SU-DHL-6 (cell line): ENCODE measurements around the gene SKA1.
"Not testable (repeated sequence)": the region's sequence is repeated elsewhere in the genome, so short reads cannot be mapped to it uniquely, and the experiment has no call there.

ENCODE experiments used
- CTCF ChIP-seq: fragments of 200-600 bp; sonication (generic); IDR thresholded peaks from one replicate; pipeline ENCODE4 v1.5.1; 2017; ENCODE audit warnings: antibody characterized with exemption, mild to moderate bottlenecking, low read length, moderate library complexity; ENCODE audit not compliant: insufficient read depth, poor library complexity, severe bottlenecking
- EZH2phosphoT487 ChIP-seq: fragments of 200-600 bp; sonication (generic), shearing (Covaris generic); conservative IDR thresholded peaks from 2 replicates; pipeline ENCODE4 v1.6.1; 2018; ENCODE audit warnings: mild to moderate bottlenecking, antibody characterized with exemption, low read length, moderate library complexity, mixed read lengths

DNA sequence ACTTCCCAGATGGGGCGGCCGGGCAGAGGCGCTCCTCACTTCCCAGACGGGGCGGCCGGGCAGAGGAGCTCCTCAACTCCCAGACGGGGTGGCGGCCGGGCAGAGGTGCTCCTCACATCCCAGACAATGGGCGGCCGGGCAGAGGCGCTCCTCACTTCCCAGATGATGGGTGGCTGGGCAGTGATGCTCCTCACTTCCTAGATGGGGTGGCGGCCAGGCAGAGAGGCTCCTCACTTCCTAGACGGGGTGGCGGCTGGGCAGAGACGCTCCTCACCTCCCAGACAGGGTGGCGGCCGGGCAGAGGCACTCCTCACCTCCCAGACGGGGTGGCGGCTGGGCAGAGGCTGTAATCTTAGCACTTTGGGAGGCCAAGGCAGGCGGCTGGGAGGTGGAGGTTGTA, 42.9 kb downstream of the SKA1 start:
- TF ChIP-seq EZH2phosphoT487, CTCF: not testable (repeated sequence)
